Mesothelial cell of epicardium (in vitro differentiated cells): ENCODE results near the gene SMOC1. TPM values are rescaled to one million over a fixed set of nuclear protein-coding genes. Genes with fewer than 3 reads are reported as not detected.
A peak's percentile ranks its signal among the peaks of the same experiment; 100 is the strongest.

Source experiments
- DNase-seq, 2 experiments: peaks; one replicate each; pipeline ENCODE4 v3.0.0; 2021; ENCODE audit warnings: low spot score in 2 of 2; ENCODE audit not compliant: unreplicated experiment in 2 of 2
- H3K27ac Mint-ChIP-seq: 2 replicates; pipeline ENCODE4 v1.8.0; 2021; ENCODE audit warnings: mixed read lengths
- H3K27me3 Mint-ChIP-seq: 2 replicates; pipeline ENCODE4 v1.8.0; 2021; ENCODE audit warnings: low read depth, mixed read lengths
- H3K36me3 Mint-ChIP-seq: 2 replicates; pipeline ENCODE4 v1.8.0; 2021; ENCODE audit warnings: mixed read lengths
- H3K4me1 Mint-ChIP-seq: 2 replicates; pipeline ENCODE4 v1.8.0; 2021; ENCODE audit warnings: mixed read lengths
- H3K4me3 Mint-ChIP-seq: 2 replicates; pipeline ENCODE4 v1.8.0; 2021; ENCODE audit warnings: mild to moderate bottlenecking, moderate library complexity, mixed read lengths
- H3K9me3 Mint-ChIP-seq: 2 replicates; pipeline ENCODE4 v1.8.0; 2021; ENCODE audit warnings: mixed read lengths
- CTCF ChIP-seq: fragments of 200-600 bp; sonication (generic); IDR thresholded peaks from one replicate; pipeline ENCODE4 v1.5.0; 2021; ENCODE audit warnings: antibody characterized with exemption; ENCODE audit not compliant: unreplicated experiment
- total RNA-seq: library from RNA; stranded (reverse); gene quantifications from 3 replicates; pipeline ENCODE4 v1.2.1, GENCODE V29; 2021

Gene SMOC1
- total RNA-seq: 1.4 to 2.0 TPM (median 1.5 TPM) in 3 replicates

- Mint-ChIP-seq H3K27me3 (peaks cover 83% of the 10 kb centered on the region), H3K4me3 (peak within 1 kb of the TSS; percentile 65), H3K9me3 (no peaks in the 10 kb centered on the region), H3K27ac (no peak within 1 kb of the TSS), H3K4me1 (peaks cover 9% of the 10 kb centered on the region), H3K36me3 (no peaks in the 10 kb centered on the region)
- no peak for TF ChIP-seq CTCF
- peak in 1 of 2 experiments; percentile 50 for DNase-seq
These were observed at the start of gene SMOC1 for GRCh38 chr14:69879175-69880043. Gene SMOC1 (plus strand): TSS chr14:69879416. CDS start chr14:69879679, 263 bp downstream.

GRCh38 chr14:69838881-69839416 is 40.3 kb upstream of the SMOC1 start:
- no peaks in the 10 kb centered on the region for H3K36me3 Mint-ChIP-seq
- DNase-seq: no peak
- peaks cover 11% of the 10 kb centered on the region for H3K27me3 Mint-ChIP-seq
- no peak overlapping the region for H3K27ac Mint-ChIP-seq
- no peak for TF ChIP-seq CTCF
- H3K9me3 Mint-ChIP-seq: no peaks in the 10 kb centered on the region
- no peaks in the 10 kb centered on the region for H3K4me1 Mint-ChIP-seq
- no peak overlapping the region for H3K4me3 Mint-ChIP-seq

- Mint-ChIP-seq H3K27me3 (peaks cover 10% of the 10 kb centered on the region), H3K4me3 (no peak overlapping the region), H3K36me3 (no peaks in the 10 kb centered on the region), H3K27ac (no peak overlapping the region), H3K4me1 (no peaks in the 10 kb centered on the region), H3K9me3 (no peaks in the 10 kb centered on the region)
- TF ChIP-seq CTCF: no peak
- no peak for DNase-seq
These were observed 39.6 kb upstream of the SMOC1 start for GRCh38 chr14:69839661-69840060.

DNA sequence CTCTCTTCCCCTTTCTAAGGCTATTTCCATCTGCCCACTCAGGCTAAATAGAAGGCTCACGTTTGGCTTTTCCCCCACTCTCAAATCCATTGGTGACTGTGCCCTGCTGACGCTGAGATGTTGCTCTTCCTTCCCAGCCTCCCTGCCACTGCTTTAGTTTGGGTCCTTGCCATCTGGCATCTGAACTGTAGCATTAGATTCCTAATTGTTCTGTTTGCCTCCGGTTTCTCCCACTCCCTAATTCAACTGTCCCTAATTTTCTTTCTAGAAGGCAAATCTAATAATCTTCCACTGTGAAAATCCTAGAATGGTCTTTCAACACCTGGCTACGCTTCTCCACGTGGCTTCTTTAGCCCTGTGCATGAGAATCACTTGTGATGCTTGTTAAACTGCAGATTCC is 37.6 kb upstream of the SMOC1 start:
- DNase-seq: no peak
- H3K27ac Mint-ChIP-seq: no peak overlapping the region
- TF ChIP-seq CTCF: no peak
- no peak overlapping the region for H3K4me3 Mint-ChIP-seq
- no peaks in the 10 kb centered on the region for H3K9me3 Mint-ChIP-seq
- H3K4me1 Mint-ChIP-seq: no peaks in the 10 kb centered on the region
- peaks cover 1% of the 10 kb centered on the region for H3K27me3 Mint-ChIP-seq
- H3K36me3 Mint-ChIP-seq: no peaks in the 10 kb centered on the region

GRCh38 chr14:69842686-69843420 is 36.4 kb upstream of the SMOC1 start:
- Mint-ChIP-seq H3K36me3 (no peaks in the 10 kb centered on the region), H3K27me3 (no peaks in the 10 kb centered on the region), H3K4me1 (no peaks in the 10 kb centered on the region), H3K4me3 (no peak overlapping the region), H3K9me3 (no peaks in the 10 kb centered on the region), H3K27ac (no peak overlapping the region)
- no peak for TF ChIP-seq CTCF
- no peak for DNase-seq
